HG03108 (cell line): ENCODE data around the gene CDK2.
A peak's percentile ranks its signal among the peaks of the same experiment; 100 is the strongest.
"Not testable (repeated sequence)": the region's sequence is repeated elsewhere in the genome, so short reads cannot be mapped to it uniquely, and the experiment has no call there.

ENCODE experiments used
- ATAC-seq: cut with Tn5 transposase; IDR thresholded peaks from one replicate; pipeline ENCODE4 v1.9.1; 2021; ENCODE audit warnings: moderate library complexity; ENCODE audit not compliant: unreplicated experiment

CDK2 gene

DNA sequence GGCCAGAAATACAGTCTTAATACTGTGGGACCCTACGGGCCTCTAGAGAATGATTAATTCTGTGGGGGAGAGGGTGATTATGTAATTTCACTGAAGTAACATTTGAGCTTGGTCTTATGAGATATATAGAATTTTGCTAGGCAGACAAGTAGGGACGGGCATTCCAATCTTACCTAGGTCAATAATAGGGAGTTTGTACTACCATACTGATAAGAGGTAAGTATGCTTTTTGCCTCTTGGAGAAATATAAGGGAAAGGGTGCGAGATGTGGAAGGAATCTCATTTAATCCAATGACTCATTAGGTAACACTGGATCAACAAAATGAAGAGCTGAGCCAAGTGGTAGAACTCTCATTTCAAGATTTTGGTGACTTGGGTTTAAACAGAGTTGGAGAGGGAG is 12.4 kb downstream of the CDK2 start:
- no peak for ATAC-seq

DNA sequence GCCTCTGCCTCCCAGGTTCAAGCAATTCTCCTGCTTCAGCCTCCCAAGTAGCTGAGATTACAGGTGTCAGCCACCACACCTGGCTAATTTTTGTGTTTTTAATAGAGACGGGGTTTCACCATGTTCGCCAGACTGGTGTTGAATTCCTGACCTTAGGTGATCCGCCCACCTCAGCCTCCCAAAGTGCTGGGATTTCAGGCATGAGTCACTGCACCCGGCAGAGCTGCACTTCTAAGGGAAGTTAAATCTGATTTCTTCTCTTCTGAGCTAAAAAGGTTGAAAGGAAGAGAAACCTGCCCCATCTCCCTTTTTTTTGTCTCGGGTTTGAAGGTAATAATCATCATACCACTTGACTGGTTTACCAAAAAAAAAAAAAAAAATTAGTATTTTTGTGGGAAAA is 15.3 kb downstream of the CDK2 start:
- ATAC-seq, result not testable (repeated sequence)

DNA sequence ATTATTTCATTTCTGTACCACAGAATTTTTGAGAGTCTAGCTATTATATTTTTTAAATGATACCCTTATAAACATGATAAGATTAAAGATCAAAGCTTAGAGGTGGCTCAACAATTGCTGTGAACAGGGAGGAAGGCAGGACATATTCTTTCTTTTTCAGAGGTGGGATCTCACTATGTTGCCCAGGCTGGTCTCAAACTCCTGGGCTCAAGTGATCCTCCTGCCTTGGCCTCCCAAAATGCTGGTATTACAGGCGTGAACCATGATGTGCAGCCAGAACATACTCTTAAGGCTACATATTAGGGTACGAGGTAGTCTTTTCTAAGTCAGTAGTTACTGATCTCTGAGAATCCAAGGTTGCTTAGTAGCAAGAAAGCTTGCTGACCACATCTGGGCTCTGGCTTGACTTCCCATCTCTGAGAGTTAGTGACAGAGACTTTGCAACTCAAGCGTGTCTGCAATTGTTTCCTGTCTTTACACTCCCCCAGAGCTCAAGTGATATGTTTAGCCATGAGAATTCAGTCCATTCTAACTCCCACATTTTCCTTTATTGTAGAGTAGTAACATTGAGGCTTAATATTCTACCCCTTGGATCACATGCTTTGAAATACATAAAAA is 15.8 kb downstream of the CDK2 start:
- peak; percentile 93 for ATAC-seq

DNA sequence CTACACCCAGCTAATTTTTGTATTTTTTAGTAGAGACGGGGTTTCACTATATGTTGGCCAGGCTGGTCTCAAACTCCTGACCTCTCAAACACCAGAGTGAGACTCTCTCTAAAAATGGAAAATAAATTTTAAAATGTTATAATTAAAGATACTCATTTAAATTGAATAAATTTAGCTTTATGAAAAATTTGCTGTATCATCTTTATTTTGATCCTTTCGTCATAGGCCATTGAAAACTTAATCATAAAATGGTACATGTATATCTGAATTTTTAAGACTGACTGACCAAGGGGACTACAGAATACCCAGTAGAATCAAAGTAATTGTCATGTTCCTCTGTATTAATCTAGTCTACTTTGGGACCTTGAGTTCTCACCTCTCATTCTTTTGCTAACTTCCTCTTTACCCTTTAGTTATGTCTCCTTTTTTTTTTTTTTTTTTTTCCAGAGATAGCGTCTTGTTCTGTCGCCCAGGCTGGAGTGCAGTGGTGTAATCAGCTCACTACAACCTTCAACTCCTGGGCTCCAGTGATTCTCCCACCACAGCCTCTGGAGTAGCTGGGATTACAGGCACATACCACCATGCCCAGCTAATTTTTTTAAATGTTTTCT is 16.7 kb downstream of the CDK2 start:
- no peak for ATAC-seq

DNA sequence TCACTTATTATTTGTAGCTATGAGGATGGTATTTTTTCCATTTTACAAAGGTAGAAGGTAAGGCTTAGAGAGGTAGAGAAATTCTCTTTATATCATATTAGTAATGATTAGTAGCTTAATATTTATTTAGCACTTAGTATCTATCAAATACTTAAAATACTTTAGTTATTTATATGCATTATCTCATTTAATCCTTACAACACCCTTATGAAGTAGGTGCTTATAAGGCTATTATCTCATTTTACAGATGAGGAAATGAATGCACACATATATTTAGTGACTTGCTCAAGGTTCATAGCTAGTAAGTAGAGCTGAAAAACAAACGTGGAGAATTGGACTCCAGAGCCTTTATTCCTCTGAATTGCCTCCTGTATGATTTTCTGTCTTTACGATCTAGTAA is 18.2 kb downstream of the CDK2 start:
- no peak for ATAC-seq

DNA sequence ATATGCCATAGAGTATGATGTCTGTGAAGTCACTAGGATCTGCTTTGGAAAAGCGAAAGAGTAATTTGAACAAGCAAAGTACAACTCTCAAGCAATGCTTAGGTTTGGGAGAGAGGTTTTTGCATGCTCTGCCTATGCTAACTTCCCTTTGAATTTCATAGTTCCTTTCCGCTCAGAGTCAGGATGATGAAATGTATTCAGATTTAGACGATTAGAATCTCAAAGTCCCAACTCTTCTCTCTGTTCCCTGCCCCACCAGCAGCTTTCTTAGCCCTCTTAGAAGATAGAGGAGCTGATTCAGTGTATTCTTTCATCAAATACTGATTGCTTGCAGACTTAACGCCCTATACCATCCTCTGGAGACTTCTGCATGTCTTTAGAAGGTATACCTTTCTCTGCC is 18.7 kb downstream of the CDK2 start:
- no peak for ATAC-seq

DNA sequence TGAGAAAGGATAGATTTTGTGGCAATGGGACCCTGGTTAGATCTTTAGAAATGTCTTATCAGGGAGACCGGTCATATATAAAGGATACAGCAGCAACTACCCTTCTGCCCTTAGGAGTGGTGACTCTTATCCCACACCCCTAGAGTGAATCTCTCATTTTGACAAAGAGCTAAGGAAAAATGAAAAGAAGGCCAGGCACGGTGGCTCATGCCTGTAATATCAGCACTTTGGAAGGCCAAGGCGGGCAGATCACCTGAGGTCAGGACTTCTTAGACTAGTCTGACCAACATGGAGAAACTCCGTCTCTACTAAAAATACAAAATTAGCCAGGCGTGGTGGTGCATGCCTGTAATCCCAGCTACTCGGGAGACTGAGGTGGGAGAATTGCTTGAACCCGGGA is 19.3 kb downstream of the CDK2 start:
- ATAC-seq, result not testable (repeated sequence)

DNA sequence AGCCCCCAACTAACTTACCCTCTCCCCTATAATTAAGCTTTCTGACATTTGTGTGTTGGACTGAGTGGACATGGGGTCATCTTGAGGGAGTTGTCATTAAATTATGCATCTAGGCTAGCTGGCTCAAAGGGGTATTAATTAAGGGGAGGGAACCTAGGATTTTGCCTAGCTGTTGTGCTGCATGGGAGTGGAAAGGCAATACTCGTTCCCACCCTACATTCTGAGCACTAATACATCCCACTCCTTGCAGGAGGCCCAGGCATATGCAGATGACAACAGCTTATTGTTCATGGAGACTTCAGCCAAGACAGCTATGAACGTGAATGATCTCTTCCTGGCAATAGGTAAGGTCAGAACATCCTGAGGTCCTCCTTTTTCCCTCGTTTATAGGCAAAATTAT is 24.5 kb downstream of the CDK2 start:
- no peak for ATAC-seq

DNA sequence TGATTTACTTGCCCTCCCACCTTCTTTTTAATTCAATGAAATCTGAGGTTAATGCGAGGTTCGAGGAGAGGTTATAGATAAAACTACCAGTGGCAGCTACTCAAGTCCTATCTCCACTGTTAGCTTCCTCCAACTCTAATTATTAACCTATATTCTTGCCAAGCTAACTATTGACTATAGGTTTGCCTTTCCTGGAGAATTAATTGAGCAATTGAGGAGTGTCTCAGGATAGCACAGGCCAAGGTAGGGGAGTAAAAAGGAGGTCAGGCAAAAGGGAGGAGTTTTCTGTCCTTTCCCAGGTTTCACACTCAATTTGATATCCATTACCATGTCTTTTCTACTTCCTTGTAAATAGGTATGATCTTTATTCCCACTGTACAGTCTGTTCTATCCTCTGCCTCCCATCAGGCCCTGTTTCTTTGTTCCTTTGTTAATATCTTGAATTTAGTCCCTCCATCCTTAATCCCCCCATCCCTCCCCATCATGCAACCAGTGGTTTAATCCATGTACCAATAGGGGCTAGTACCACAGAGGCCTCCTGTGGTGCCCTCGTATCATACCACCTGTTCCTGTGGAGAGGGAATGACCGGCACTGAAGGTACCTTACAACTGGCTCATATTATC is 26.7 kb downstream of the CDK2 start:
- ATAC-seq, result no peak

DNA sequence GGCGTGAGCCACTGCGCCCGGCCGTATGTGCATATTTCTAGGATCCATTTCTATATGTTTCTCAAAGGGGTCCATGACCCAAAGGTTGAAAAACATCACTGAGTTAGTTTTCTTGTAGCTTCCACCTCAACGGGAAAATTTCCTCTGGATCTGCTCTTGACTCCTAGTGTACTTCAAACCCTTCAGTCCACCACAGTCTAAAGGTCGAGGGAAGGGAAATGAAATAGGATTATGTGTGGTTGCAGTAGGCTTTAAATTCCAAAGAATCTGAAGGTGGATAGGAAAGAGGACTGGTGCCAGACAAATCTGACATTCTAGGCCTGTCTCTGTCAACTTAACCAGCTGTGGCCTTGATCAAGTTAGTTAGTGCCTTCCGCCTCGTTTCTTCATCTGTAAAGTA is 28.7 kb downstream of the CDK2 start:
- no peak for ATAC-seq

DNA sequence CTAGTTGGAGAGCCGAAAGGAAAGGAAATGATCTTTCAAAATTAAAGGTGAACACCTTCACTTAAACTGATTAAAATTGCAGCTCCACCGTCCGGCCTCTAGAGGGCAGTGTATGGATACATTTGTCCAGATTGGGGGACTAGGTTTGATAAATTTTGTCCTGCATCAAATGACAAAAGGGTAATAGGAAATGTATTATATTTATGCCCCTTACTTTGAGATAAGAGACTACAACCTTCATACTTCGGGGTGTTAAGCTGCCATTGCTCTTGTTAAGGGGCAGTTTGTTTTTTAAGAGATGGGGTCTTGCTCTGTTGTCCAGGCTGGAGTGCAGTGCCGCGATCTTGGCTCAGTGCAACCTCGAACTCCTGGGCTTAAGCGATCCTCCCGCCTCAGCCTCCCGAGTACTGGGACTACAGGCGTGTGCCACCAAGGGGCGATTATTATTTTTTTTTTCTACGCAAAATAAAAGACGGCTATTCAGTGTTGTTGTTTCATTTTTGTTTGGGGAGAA is 29.6 kb downstream of the CDK2 start:
- no peak for ATAC-seq

DNA sequence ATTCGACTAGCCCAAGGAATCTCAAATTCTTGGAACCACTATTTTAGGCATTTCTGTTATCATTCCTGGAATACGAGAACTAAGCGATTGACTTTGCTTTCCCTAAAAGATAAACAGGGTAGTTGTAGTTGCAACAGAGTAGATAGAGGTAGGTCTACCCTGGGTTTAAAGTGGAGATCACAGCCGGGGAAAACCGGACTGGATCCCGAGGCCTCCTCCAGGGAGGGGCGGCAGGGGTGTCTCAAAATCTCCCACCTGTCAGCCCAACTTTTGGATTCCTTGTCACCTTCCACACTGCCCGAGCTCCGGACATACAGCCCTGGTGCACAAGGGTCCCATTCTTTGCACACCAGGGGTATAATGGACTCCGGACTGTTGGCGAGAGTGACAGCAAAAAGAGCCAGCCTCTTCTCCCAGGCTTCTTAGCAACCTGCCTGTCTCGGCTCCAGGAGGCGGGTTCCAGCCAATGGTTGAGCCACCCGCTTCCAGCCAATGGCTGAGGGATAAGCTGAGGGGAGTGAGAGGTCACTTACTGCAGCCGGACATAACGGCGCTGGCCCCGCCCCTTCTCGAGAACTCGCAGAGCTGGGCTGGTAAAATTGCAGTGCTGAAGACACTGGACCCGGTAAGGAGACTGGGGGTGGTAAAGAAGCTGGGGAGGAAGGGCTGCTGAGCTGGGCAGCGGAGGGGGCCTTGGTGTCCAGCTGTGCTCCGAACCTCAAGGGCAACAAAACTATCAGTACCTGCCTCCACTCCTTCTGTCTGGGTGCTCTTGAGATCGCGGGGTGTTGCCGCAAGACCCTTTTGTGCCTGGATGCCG is 30.3 kb downstream of the CDK2 start, which contains the start of gene SUOX:
Gene SUOX (plus strand): TSS at position 562 of the 820 bp plus-strand sequence. CDS start 4,946 bp downstream, outside the sequence.
- peak; percentile 100 for ATAC-seq

DNA sequence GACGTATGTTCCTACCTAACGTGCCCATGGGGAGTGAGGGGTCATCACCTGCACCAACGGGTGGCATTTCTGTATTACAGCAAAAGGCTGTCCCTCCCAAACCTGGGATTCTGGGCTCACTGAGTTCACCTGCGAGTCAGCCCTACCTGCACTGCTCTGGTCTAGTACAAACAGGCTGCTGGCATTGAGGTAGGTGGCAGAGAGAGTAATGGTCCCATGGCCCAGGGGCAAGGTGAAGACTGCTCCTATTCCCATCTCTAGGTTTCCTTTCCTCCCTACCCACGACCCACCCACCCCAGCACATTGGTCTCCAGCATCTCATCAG is 30.9 kb downstream of the CDK2 start:
- no peak for ATAC-seq

DNA sequence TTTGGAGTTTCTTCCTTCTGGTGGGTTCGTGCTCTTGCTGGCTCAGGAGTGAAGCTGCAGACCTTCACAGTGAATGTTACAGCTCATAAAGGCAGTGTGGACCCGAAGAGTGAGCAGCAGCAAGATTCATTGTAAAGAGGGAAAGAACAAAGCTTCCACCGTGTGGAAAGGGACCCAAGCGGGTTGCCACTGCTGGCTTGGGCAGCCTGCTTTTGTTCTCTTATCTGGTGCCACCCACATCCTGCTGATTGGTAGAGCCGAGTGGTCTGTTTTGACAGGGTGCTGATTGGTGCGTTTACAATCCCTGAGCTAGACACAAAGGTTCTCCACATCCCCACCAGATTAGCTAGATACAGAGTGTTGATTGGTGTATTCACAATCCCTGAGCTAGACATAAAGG is 32.9 kb downstream of the CDK2 start:
- ATAC-seq, result not testable (repeated sequence)

DNA sequence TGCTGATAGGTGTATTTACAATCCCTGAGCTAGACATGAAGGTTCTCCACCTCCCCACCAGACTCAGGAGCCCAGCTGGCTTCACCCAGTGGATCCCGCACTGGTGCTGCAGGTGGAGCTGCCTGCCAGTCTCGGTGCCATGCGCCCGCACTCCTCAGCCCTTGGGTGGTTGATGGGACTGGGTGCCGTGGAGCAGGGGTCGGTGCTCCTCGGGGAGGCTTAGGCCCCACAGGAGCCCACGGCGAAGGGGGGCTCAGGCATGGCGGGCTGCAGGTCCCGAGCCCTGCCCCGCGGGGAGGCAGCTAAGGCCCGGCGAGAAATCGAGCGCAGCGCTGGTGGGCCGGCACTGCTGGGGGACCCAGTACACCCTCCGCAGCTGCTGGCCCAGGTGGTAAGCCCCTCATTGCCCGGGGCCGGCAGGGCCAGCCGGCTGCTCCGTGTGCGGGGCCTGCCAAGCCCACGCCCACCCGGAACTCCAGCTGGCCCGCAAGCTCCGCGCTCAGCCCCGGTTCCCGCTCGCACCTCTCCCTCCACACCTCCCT is 33.4 kb downstream of the CDK2 start:
- ATAC-seq, result not testable (repeated sequence)

DNA sequence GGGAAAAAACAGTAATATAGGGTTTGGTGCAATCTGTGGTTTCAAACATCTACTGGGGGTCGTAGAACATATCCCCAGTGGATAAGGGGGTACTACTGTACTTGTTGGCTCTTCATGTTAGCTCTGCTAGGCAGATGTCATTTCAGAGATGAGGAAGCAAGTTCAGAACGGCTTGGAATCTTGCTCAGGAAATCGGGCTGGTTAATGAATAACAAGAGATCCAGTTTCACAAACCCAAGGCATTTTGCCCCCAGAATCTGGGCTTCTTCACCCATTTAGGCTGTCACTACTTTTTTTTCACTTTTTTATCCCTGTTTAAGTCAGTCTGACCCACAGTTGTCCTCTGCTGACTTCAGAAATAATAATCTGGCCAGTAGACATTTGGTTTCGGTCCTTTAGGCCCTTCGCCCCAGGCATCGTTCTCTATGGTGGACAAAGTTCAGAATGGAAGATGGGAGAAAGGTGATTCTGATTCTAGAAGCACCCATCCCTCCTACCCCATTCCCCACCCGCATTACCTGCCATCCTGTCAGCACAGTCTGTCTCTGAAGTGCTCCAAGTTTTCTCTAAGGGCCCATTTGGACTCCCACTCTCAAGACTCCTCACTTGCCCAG is 35.0 kb downstream of the CDK2 start:
- ATAC-seq, result no peak

DNA sequence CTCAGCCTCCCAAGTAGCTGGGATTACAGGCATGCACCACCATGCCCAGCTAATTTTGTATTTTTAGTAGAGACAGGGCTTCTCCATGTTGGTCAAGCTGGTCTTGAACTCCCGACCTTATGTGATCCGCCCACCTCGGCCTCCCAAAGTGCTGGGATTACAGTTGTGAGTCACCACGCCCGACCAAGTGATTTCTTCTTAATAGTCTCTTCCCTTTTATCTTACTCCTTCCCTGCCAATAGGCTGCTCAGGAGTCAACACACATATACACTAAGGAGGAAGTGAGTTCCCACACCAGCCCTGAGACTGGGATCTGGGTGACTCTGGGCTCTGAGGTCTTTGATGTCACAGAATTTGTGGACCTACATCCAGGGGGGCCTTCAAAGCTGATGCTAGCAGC is 36.7 kb downstream of the CDK2 start:
- not testable (repeated sequence) for ATAC-seq

DNA sequence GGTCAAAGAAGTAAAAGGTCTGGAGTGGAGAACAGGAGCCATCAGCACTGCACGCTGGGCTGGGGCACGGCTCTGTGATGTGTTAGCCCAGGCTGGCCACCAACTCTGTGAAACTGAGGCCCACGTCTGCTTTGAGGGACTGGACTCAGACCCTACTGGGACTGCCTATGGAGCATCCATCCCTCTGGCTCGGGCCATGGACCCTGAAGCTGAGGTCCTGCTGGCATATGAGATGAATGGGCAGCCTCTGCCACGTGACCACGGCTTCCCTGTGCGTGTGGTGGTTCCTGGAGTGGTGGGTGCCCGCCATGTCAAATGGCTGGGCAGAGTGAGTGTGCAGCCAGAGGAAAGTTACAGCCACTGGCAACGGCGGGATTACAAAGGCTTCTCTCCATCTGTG is 37.6 kb downstream of the CDK2 start:
- no peak for ATAC-seq

DNA sequence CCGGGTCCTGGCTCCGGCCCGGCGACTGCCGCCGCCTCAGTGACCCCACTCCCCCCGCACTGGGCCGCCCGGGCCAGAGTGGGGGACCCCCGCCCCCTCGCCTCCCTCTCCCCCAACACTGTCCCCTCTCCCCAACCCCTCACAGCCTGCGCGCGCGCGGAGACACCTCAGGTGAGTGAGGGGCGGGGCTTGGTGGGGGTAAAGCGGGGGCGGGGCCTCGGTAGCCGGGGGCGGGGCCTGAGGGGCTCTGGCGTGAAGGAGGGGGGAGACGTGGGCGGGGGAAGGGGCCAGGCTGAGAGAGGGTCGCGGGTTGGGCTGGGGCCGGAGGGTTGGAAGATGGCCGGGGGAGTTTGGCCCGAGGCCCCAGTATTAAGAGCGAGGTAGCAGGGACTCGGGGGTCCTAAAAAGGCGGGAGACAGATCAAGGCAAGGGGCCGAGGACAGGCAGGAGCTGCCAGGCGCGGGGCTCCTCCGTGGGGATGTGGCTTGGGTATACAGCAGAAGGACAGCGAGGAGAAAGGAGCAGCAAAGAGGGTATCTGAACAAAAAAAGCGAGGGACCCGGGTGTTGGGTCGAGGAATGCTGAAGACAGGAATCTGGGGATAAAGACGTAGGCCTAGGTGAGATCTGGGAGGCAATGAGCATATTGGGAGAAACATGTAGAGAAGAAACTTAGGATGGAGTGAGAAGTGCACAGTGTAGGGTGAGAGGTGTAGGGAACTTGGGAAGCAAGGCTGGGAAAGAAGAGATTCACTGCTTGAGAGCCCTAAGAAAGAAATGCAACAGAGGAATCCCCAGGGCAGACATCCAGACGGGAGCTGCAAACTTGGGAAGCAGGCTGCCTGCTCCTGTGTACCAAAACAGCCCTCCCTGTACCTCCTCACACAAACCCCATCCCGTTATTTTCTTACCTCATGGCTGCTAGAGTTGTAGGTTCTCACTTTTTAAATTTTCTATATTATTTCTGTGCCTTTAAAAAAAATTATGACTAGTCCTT is 41.2 kb downstream of the CDK2 start:
- ATAC-seq, result no peak
